ENCODE measurements around the gene TCF4. TPM values are rescaled to one million over a fixed set of nuclear protein-coding genes. Genes with fewer than 3 reads are reported as not detected.

TCF4 gene
- total and polyA plus RNA-seq, 9 donors, result 50.9 to 167 (median 116) TPM

DNA sequence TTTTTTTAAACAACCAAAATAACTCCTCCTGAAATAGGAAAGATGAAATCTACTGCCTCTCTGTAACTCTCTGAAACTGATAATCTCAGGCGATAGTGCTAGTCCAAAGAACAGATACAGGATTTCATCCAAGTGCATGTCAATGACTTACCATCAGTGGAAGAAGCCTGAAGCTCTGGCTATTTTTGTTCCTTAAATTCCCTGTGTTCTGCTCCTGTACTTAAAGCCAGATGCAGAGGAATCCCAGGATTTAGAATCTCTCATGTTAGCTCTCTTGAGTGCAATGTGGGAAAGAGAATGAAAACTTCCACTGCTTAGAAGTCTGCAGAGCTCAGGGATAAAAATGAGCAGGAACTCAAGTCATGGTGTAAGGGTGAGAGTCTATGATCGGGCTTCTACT is 291.9 kb downstream of the TCF4 start:
- 40% methylated on average over 1 of the region's 2 CpGs for WGBS (ENCODE audit: insufficient coverage)
- DNase-seq, result peak; percentile 66
- peaks cover 12% of the 10 kb centered on the region for H3K36me3 ChIP-seq (ENCODE audit: control insufficient read depth, insufficient read depth, low read length)
- H3K27ac ChIP-seq (ENCODE audit: low read length), result no peak overlapping the region
- no peaks in the 10 kb centered on the region for H3K27me3 ChIP-seq (ENCODE audit: control insufficient read depth, insufficient read depth, low read length)
- H3K9me3 ChIP-seq (replicated peaks; ENCODE audit: control insufficient read depth, low read depth, low read length), result no peaks in the 10 kb centered on the region
- no peak overlapping the region for H3K4me3 ChIP-seq (ENCODE audit: low read length)
- peaks cover 13% of the 10 kb centered on the region for H3K4me1 ChIP-seq (ENCODE audit: control insufficient read depth, insufficient read depth, low read length)

DNA sequence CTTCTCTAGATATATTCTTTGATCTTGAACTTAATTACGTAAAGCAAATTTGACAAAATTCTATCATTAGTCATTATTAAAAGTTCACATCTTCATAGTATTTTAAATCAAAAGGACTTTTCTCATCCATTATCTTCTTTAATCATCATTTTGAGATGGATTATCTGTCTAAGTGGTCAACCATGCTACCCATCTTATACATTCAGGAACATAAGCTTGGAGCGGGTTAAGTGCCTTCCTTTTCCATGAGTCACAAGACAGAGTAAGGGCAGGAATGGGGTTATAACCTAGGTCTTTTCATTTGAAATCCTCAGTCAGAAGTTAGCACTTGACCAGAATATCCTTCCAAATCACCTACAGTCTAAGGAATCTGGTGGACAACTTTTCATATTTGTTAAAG is 297.1 kb downstream of the TCF4 start:
- Histone ChIP-seq H3K9me3 (replicated peaks; ENCODE audit: control insufficient read depth, low read depth, low read length) (no peaks in the 10 kb centered on the region), H3K4me1 (ENCODE audit: control insufficient read depth, insufficient read depth, low read length) (no peaks in the 10 kb centered on the region), H3K36me3 (ENCODE audit: control insufficient read depth, insufficient read depth, low read length) (peaks cover 12% of the 10 kb centered on the region), H3K4me3 (ENCODE audit: low read length) (no peak overlapping the region), H3K27ac (ENCODE audit: low read length) (no peak overlapping the region), H3K27me3 (ENCODE audit: control insufficient read depth, insufficient read depth, low read length) (no peaks in the 10 kb centered on the region)
- no peak for DNase-seq
- no CpG with 5 or more reads among the region's 2 CpGs for WGBS (ENCODE audit: insufficient coverage)

- no peak overlapping the region for H3K27ac ChIP-seq (ENCODE audit: low read length)
- no peaks in the 10 kb centered on the region for H3K9me3 ChIP-seq (replicated peaks; ENCODE audit: control insufficient read depth, low read depth, low read length)
- H3K4me3 ChIP-seq (ENCODE audit: low read length), result no peak overlapping the region
- peaks cover 7% of the 10 kb centered on the region for H3K36me3 ChIP-seq (ENCODE audit: control insufficient read depth, insufficient read depth, low read length)
- H3K4me1 ChIP-seq (ENCODE audit: control insufficient read depth, insufficient read depth, low read length), result no peaks in the 10 kb centered on the region
- DNase-seq, result no peak
- no CpG with 5 or more reads among the region's 2 CpGs for WGBS (ENCODE audit: insufficient coverage)
- H3K27me3 ChIP-seq (ENCODE audit: control insufficient read depth, insufficient read depth, low read length), result no peaks in the 10 kb centered on the region
These were observed 298.2 kb downstream of the TCF4 start for GRCh38 chr18:55289775-55290174.

- Histone ChIP-seq H3K4me1 (ENCODE audit: control insufficient read depth, insufficient read depth, low read length) (no peaks in the 10 kb centered on the region), H3K9me3 (replicated peaks; ENCODE audit: control insufficient read depth, low read depth, low read length) (no peaks in the 10 kb centered on the region), H3K27me3 (ENCODE audit: control insufficient read depth, insufficient read depth, low read length) (no peaks in the 10 kb centered on the region), H3K27ac (ENCODE audit: low read length) (no peak overlapping the region), H3K36me3 (ENCODE audit: control insufficient read depth, insufficient read depth, low read length) (no peaks in the 10 kb centered on the region), H3K4me3 (ENCODE audit: low read length) (no peak overlapping the region)
- 40% methylated on average over 1 of the region's 3 CpGs for WGBS (ENCODE audit: insufficient coverage)
- no peak for DNase-seq
These were observed 298.9 kb downstream of the TCF4 start for GRCh38 chr18:55289048-55289447.

DNA sequence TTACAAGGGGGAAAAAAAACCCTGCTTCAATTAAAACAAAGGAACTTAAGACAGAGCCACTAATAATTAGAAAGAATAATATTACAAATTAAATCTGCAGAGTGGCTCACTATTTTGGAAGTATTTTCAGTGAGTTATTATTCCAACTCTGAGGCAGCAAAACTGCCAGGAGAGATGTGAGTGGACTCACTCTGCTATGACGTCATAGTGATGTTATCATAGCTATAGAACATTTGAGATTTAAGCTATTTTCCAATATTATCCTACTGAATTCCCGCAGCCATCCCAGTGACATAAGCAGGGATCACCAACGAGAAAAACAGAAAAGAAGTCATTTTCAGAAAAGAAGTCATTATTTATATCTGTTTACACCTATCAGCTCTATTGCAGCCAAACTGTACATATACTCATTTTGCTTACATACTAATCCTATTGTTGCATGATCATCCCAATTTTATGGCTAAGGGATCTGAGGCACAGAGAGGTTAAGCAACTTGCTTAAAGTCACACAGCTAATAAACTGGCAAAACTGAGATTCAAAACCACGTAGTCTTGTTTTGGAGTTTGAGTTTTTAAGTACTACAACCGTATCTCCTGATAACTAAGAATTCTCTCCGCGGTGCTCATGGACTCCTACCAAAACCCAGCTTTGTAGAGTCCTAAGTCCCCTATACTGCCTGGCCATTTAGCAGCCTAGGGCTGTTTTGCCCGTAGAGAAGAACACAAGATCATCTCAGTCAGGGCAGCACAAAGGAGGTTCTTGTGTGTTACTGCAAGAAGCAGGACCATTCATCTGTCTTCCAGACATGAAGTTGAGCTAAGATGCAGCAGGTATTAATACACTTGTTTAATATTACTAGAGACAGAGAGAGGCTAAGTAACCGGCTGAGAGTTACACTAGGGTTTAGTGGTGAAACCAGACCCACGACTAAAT is 299.8 kb downstream of the TCF4 start:
- Histone ChIP-seq H3K27me3 (ENCODE audit: control insufficient read depth, insufficient read depth, low read length) (no peaks in the 10 kb centered on the region), H3K36me3 (ENCODE audit: control insufficient read depth, insufficient read depth, low read length) (no peaks in the 10 kb centered on the region), H3K9me3 (replicated peaks; ENCODE audit: control insufficient read depth, low read depth, low read length) (no peaks in the 10 kb centered on the region), H3K4me3 (ENCODE audit: low read length) (no peak overlapping the region), H3K4me1 (ENCODE audit: control insufficient read depth, insufficient read depth, low read length) (no peaks in the 10 kb centered on the region), H3K27ac (ENCODE audit: low read length) (no peak overlapping the region)
- DNase-seq, result no peak
- no CpG with 5 or more reads among the region's 10 CpGs for WGBS (ENCODE audit: insufficient coverage)

GRCh38 chr18:55287149-55287806 is 300.7 kb downstream of the TCF4 start:
- Histone ChIP-seq H3K4me1 (ENCODE audit: control insufficient read depth, insufficient read depth, low read length) (no peaks in the 10 kb centered on the region), H3K9me3 (replicated peaks; ENCODE audit: control insufficient read depth, low read depth, low read length) (no peaks in the 10 kb centered on the region), H3K27me3 (ENCODE audit: control insufficient read depth, insufficient read depth, low read length) (no peaks in the 10 kb centered on the region), H3K4me3 (ENCODE audit: low read length) (no peak overlapping the region), H3K36me3 (ENCODE audit: control insufficient read depth, insufficient read depth, low read length) (no peaks in the 10 kb centered on the region), H3K27ac (ENCODE audit: low read length) (no peak overlapping the region)
- WGBS (ENCODE audit: insufficient coverage), result 52% methylated on average over 8 of the region's 11 CpGs
- no peak for DNase-seq

- WGBS (ENCODE audit: insufficient coverage), result no CpG with 5 or more reads among the region's 6 CpGs
- DNase-seq, result no peak
- Histone ChIP-seq H3K27me3 (ENCODE audit: control insufficient read depth, insufficient read depth, low read length) (no peaks in the 10 kb centered on the region), H3K4me3 (ENCODE audit: low read length) (no peak overlapping the region), H3K27ac (ENCODE audit: low read length) (no peak overlapping the region), H3K4me1 (ENCODE audit: control insufficient read depth, insufficient read depth, low read length) (no peaks in the 10 kb centered on the region), H3K36me3 (ENCODE audit: control insufficient read depth, insufficient read depth, low read length) (no peaks in the 10 kb centered on the region), H3K9me3 (replicated peaks; ENCODE audit: control insufficient read depth, low read depth, low read length) (no peaks in the 10 kb centered on the region)
These were observed 301.7 kb downstream of the TCF4 start for GRCh38 chr18:55286257-55286825.

- no peak overlapping the region for H3K4me3 ChIP-seq (ENCODE audit: low read length)
- DNase-seq, result no peak
- WGBS (ENCODE audit: insufficient coverage), result 78% methylated on average over 2 of the region's 2 CpGs
- peaks cover 2% of the 10 kb centered on the region for H3K4me1 ChIP-seq (ENCODE audit: control insufficient read depth, insufficient read depth, low read length)
- H3K27me3 ChIP-seq (ENCODE audit: control insufficient read depth, insufficient read depth, low read length), result no peaks in the 10 kb centered on the region
- no peak overlapping the region for H3K27ac ChIP-seq (ENCODE audit: low read length)
- no peaks in the 10 kb centered on the region for H3K9me3 ChIP-seq (replicated peaks; ENCODE audit: control insufficient read depth, low read depth, low read length)
- H3K36me3 ChIP-seq (ENCODE audit: control insufficient read depth, insufficient read depth, low read length), result peaks cover under 1% of the 10 kb centered on the region
These were observed 303.4 kb downstream of the TCF4 start for GRCh38 chr18:55284614-55285013.

DNA sequence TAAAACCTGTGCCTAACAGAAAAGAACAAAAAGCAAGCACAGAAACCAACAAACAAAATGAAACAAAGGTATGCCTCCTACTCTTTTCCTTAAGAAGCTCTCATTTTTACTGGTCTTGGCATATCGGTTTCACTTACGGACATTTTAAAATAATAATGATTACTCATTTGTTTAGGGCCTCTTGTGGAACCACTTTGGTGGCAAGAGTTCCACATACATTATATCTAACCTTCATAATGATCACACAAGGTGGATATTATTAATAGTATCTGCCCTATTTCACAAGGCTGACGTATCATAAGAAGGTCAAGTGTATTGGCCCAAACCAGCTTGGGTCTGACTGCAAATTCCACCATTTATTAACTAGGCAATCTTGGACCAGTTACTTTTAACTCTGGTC is 304.7 kb downstream of the TCF4 start:
- H3K36me3 ChIP-seq (ENCODE audit: control insufficient read depth, insufficient read depth, low read length), result peaks cover 7% of the 10 kb centered on the region
- peaks cover 2% of the 10 kb centered on the region for H3K4me1 ChIP-seq (ENCODE audit: control insufficient read depth, insufficient read depth, low read length)
- H3K27ac ChIP-seq (ENCODE audit: low read length), result no peak overlapping the region
- H3K9me3 ChIP-seq (replicated peaks; ENCODE audit: control insufficient read depth, low read depth, low read length), result no peaks in the 10 kb centered on the region
- no CpG with 5 or more reads among the region's 3 CpGs for WGBS (ENCODE audit: insufficient coverage)
- no peaks in the 10 kb centered on the region for H3K27me3 ChIP-seq (ENCODE audit: control insufficient read depth, insufficient read depth, low read length)
- no peak overlapping the region for H3K4me3 ChIP-seq (ENCODE audit: low read length)
- no peak for DNase-seq

GRCh38 chr18:55280503-55280902 is 307.5 kb downstream of the TCF4 start:
- Histone ChIP-seq H3K27ac (ENCODE audit: low read length) (peak overlapping the region; percentile 68), H3K4me1 (ENCODE audit: control insufficient read depth, insufficient read depth, low read length) (peaks cover 2% of the 10 kb centered on the region), H3K4me3 (ENCODE audit: low read length) (no peak overlapping the region), H3K36me3 (ENCODE audit: control insufficient read depth, insufficient read depth, low read length) (peaks cover 19% of the 10 kb centered on the region), H3K9me3 (replicated peaks; ENCODE audit: control insufficient read depth, low read depth, low read length) (no peaks in the 10 kb centered on the region), H3K27me3 (ENCODE audit: control insufficient read depth, insufficient read depth, low read length) (no peaks in the 10 kb centered on the region)
- WGBS (ENCODE audit: insufficient coverage), result no CpG with 5 or more reads among the region's 2 CpGs
- peak; percentile 76 for DNase-seq
